ENCODE data around the gene SLC13A4. TPM values are rescaled to one million over a fixed set of nuclear protein-coding genes. Genes with fewer than 3 reads are reported as not detected.

The SLC13A4 gene
- total and polyA plus RNA-seq, 2 of the 13 experiments (the other 11 are each of a cell fraction or from before 2014, with no cell fraction given), result 0.04 TPM; not detected in 1

DNA sequence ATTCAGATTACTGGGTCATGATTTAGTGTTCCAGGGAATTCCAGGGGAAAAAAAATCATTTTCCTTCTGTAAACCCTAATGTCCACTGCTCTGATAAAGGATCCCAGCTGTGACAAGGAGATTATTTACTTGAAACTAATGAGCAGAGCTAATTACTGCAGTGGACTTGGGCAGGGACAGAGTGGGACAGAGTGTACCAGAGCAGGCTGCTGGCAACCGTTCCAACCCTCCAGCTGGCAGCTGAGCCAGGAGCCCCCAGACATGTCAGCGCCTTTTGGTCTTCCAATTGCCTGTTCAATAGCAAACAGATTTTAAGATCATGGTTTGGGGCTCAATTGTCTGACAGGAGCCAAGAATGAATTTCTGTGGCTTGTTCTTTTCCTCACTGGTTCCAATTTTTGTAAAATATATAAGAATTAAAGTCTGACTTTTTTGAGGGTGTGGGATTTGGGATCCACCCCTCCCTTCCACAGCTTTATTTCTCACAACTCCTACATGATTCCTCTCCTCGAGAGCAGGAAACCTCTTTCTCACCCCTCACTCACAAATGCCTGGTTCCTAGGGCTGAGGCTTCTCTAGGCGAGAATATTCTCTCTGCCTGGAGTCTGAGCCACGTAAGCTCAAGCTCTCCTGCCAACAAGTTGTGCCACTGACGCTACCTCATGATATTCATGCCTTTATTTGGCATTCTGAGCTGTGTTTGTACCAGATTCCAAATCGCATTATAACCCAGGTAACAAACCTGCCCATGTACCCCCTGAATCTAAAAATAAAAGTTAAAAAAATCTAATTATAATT lies 41.2 kb upstream of the SLC13A4 start:
- Histone ChIP-seq H4K20me1 (ENCODE audit: insufficient read depth, low read length) (no peaks in the 10 kb centered on the region), H3K9me3 (ENCODE audit: low read length) (no peaks in the 10 kb centered on the region), H3K27ac (ENCODE audit: extremely low read length, insufficient read depth, low read length) (no peak overlapping the region), H2AFZ (ENCODE audit: low read length) (no peak overlapping the region), H3K4me1 (ENCODE audit: insufficient read depth, low read length) (0 out of 2 replicates have a peak, but pooled peaks cover 4% of the 10 kb centered on the region), H3K4me2 (ENCODE audit: low read depth, low read length) (no peak overlapping the region), H3K4me3 (replicated peaks in 1 of 3; ENCODE audit: insufficient read depth in 1 of 3, low read depth in 2 of 3, low read length in 3 of 3) (no peak overlapping the region), H3K79me2 (ENCODE audit: insufficient read depth, low read length) (no peaks in the 10 kb centered on the region), H3K9ac (ENCODE audit: insufficient read depth, low read depth, low read length) (no peak overlapping the region), H3K27me3 (ENCODE audit: control insufficient read depth in 1 of 2, insufficient read depth in 2 of 2, low read length in 2 of 2) (peaks cover 4 to 33% of the 10 kb centered on the region in 2 experiments; a peak in 4 of 5 replicates), H3K36me3 (replicated peaks in 1 of 2; ENCODE audit: control insufficient read depth in 1 of 2, insufficient read depth in 2 of 2, low read length in 2 of 2) (no peaks in the 10 kb centered on the region)
- FAIRE-seq (no peak), ATAC-seq (no peak), DNase-seq (ENCODE audit: low spot score) (no peak)
- BruUV-seq (replicated peaks), result no TSS peak
- 3% methylated on average over 5 of the region's 7 CpGs for WGBS (ENCODE audit: low lambda C conversion rate)
- ChIA-PET POLR2A (no interaction called here), CTCF (ENCODE audit: low intra/inter-chr PET ratio, low total read pairs) (no interaction called here)
- intact Hi-C loops (cut with micrococcal nuclease; ENCODE audit: unreplicated experiment), result no loop called here
- TF ChIP-seq, protein P1, sequence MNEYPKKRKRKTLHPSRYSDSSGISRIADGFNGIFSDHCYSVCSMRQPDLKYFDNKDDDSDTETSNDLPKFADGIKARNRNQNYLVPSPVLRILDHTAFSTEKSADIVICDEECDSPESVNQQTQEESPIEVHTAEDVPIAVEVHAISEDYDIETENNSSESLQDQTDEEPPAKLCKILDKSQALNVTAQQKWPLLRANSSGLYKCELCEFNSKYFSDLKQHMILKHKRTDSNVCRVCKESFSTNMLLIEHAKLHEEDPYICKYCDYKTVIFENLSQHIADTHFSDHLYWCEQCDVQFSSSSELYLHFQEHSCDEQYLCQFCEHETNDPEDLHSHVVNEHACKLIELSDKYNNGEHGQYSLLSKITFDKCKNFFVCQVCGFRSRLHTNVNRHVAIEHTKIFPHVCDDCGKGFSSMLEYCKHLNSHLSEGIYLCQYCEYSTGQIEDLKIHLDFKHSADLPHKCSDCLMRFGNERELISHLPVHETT (CRISPR knock-in tag; conservative IDR thresholded peaks at IDR 0.05), result no peak
- TF ChIP-seq, protein P2, sequence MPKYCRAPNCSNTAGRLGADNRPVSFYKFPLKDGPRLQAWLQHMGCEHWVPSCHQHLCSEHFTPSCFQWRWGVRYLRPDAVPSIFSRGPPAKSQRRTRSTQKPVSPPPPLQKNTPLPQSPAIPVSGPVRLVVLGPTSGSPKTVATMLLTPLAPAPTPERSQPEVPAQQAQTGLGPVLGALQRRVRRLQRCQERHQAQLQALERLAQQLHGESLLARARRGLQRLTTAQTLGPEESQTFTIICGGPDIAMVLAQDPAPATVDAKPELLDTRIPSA (CRISPR knock-in tag; IDR thresholded peaks at IDR 0.05; ENCODE audit: borderline replicate concordance), result no peak
- TF ChIP-seq DRAP1 (CRISPR knock-in tag; IDR thresholded peaks at IDR 0.05), result no peak
- TF ChIP-seq PTBP1 (IDR thresholded peaks at IDR 0.05; ENCODE audit: low read depth, low read length, poor library complexity, severe bottlenecking), result no peak
- no peak for TF ChIP-seq ZNF607 (CRISPR knock-in tag; IDR thresholded peaks at IDR 0.05; ENCODE audit: borderline replicate concordance)
- TF ChIP-seq ATRX (CRISPR knock-in tag; IDR thresholded peaks at IDR 0.05; ENCODE audit: borderline replicate concordance), result no peak
- in situ Hi-C loops (cut with HindIII; ENCODE audit: extremely low pct_ligation_motif_present, low pct_unique_long_range_greater_than_20kb), result no loop called here

All from HepG2 (cell line).